HG03520 (cell line): ENCODE data around the gene KL.

Experiments used
- ATAC-seq: cut with Tn5 transposase; IDR thresholded peaks from one replicate; pipeline ENCODE4 v1.9.1; 2021; ENCODE audit warnings: mild to moderate bottlenecking, moderate library complexity; ENCODE audit not compliant: unreplicated experiment

Gene KL

DNA sequence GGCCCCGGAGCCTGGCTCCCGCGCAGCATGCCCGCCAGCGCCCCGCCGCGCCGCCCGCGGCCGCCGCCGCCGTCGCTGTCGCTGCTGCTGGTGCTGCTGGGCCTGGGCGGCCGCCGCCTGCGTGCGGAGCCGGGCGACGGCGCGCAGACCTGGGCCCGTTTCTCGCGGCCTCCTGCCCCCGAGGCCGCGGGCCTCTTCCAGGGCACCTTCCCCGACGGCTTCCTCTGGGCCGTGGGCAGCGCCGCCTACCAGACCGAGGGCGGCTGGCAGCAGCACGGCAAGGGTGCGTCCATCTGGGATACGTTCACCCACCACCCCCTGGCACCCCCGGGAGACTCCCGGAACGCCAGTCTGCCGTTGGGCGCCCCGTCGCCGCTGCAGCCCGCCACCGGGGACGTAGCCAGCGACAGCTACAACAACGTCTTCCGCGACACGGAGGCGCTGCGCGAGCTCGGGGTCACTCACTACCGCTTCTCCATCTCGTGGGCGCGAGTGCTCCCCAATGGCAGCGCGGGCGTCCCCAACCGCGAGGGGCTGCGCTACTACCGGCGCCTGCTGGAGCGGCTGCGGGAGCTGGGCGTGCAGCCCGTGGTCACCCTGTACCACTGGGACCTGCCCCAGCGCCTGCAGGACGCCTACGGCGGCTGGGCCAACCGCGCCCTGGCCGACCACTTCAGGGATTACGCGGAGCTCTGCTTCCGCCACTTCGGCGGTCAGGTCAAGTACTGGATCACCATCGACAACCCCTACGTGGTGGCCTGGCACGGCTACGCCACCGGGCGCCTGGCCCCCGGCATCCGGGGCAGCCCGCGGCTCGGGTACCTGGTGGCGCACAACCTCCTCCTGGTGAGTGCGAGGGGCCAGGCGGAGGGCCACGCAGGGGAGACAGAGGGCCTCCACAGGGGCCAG is at the start of gene KL:
Gene KL, plus strand, starts transcription at position 10 of the 909 bp plus-strand sequence. Its CDS starts 18 bp downstream, at position 28.
- ATAC-seq, result no peak

GRCh38 chr13:32967584-32968182 is 48.5 kb upstream of the KL start:
- ATAC-seq, result no peak

- ATAC-seq, result no peak
Measured at GRCh38 chr13:32968316-32968715, 47.9 kb upstream of the KL start.

DNA sequence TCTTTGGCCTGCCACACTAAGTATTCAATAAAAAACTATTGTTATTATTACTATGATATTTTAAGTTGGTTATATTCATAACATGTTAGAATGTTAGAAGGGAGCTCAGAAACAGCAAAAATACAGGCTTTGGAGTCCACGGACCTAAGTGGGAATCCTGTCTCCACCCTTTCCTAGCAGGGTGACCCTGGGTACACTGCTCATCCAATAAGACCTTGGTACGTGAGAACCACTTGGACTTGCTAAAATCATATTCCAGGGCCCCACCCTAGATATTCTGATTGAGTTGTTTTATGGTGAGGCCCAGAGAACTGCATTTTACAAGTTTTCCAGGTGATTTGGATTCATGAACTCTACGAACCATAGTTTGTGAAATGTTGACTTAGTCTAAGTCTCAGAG is 47.4 kb upstream of the KL start:
- ATAC-seq, result no peak

DNA sequence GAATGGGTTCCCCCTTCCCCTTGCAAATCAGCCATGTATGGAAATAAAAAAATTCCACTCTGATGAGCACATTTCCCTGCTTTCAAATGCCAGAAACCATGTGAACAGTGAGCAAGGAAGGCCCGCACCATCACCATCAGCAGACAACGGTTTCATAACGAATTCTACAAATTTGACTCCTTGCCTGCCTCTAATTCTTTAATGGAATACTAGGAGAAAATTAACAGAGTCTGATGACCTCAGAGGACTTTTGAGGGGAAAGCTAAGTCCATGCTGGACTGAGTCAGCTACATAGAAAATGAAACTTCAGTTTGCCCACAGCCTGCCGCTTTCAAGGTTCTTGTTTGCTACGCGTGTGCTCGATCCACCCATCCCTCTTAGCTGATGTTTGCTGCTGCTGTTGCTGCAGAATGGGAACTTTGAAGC is 46.7 kb upstream of the KL start:
- peak; percentile 67 for ATAC-seq

DNA sequence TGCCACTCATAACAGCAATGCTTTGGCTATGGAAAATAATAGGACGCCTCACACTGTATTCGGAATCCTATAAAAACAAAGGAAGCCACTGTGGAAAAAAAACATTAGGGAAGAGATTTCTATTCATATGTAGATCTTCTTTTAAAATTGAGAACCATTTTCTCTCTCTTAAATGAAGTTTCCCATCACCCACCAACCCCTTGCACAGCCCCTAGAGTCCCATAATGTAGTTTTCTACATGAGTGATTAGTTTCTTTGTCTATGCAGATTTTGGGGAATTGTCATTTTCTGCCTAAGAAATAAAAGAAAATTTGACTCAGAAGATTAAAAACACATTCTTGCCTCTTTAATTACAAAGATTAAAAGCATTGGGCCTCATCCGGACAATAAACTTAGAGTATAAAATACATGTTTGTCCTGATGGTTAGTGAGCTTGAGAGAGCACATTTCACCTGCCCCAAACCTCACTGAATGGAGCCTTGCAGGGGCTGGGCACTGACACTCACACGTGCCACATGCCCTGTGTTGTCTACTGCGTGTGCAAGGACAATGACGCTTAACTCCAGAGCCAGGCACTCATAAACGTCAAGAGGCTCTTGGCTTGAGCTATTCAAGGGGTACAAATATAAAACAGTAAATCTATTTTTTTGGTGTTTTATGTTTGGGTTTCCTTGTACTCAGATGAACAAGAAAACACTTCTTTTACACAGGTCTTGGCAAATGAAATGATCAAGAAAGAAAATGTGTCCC is 40.0 kb upstream of the KL start:
- ATAC-seq, result no peak

DNA sequence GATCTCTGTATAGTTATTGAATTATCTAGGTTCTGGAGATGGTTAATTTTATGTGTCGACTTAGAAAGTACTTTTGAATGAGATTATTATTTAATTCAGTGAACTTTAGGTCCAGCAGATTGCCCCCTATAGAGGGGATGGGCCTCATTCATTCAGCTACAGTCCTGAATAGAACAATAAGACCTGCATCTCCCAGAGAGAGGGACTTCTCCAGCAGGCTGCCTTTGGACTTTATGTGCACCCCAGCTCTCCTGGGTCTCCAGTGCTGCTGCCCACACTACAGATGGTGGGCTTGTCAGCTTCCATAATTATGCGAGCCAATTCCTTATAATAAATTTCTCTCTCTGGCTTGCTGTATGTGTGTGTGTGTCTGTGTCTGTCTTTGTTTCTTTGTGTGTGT is 39.3 kb upstream of the KL start:
- no peak for ATAC-seq

- ATAC-seq, result no peak
Measured at GRCh38 chr13:32977321-32977720, 38.9 kb upstream of the KL start.

DNA sequence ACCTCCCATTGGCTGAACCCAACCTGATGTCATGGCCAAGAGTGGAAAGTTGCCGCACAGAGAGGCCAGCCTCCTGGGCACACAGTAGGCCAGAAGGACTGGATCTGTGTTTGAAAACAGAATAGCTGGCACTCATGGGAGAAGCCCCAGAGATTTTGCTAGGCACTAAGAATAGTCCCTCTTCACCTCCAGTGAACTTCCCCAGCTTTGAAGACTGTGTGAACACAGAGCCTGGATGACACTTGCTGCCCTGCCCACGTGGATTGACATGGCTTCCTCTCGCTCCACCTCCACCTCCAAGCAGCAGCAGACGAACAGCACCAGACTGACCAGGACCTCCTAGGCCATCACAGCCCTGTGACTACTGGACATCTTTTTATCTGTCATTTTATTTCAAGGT is 37.9 kb upstream of the KL start:
- ATAC-seq, result no peak

DNA sequence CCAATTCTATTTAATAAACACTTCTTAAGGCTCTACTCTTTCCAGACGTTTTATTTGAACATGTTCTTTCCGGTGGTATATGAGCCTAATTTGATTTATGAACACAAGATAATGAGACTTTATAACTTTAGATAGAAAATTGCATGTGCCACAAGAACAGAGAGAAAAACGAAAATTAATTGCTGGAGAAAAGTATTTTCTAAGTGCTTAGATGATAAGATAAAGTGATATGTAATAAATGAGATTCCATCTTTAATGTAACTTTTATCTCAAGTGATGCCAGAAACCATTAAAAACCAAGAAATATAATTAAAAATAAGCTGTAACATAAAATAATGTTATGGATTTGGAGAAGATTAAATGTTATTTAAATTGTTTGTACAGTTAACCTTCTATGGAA is 33.2 kb upstream of the KL start:
- ATAC-seq, result no peak

DNA sequence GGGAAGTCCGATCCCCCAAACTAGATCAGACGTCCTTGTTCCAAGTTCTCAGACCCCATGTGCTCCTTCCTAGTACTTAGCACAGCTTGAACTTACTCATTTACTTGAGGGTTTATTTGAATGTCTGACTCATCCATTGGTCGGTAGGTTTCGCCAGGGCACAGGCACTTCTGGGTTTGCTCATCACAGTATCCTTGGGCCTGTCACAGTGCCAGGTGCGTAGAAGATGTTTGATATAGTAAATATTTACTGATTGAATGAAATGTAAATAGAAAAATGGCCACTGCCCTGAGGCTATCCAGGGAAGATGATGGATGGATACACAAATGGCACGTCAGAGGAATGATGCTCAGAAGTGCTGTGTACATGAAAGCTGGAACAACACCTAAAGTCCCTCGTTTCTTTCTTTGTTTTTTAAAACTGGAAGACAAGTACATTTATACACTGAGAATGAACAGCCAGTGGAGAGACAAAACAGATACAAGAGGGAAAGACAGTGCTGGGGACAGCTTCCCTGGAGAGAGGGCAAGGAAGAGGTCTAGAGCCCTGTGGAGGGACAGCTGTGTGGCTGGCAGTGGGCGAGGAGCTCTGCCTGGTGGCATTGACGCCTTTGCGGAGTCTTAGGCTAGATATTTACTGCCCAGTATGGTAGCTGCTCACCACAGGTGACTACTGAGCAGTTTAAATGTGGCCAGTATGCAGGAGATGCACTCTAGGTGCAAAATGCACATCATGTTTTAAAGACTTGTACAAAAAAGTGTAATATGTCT is 31.2 kb upstream of the KL start:
- no peak for ATAC-seq

DNA sequence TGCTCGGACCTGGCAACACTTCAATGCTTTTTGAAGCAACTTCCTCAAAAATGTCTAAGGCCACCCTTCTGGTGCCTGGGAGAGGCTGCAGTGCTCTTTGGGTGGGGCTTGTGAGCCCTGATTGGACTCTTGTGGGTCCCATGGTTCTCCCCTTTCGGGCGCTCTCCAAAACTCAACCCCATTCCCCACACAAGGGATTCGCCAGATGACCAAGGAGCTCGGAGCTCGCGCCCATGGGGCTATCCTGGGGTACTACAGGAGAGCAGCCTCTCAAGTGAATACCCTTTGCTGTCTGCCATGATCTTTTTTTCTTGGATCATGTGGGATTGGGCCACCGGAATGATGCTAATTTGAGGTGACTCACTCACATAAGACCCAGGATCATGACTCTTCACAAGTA is 29.7 kb upstream of the KL start:
- ATAC-seq, result no peak

- ATAC-seq, result no peak
Measured at GRCh38 chr13:32987462-32987861, 28.8 kb upstream of the KL start.

DNA sequence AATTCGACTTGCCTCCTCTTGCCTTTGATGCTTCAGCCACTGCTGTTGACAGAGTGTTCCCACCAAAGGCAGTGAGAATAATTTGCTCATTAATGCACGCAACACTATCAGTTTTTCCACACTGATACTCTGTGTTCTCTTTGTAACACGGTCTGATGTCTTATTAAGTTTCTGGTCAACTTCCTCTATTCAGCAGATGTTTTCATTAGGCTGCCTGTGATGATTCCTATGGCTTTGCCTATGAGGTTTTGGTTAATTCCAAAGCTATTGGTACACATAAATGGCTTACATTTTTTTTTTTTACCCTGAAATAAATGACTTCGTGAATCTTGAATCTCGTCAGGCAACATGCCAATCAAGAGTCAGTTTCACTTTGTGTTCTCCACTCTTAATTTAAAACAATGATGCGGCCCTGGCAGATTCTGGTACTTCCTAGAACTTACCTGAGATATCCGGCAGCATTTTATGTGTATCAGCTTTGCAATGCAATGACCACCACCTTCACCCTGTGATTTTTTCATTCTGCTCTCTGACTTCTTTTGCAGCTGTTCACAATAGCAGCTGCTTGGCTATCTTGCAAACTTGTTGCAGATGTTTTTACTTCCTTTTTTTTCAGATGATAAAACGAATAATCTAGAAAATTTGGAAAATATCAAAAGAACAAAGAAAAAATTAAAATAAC is 27.5 kb upstream of the KL start:
- no peak for ATAC-seq

GRCh38 chr13:32989290-32989667 is 26.9 kb upstream of the KL start:
- ATAC-seq, result no peak

DNA sequence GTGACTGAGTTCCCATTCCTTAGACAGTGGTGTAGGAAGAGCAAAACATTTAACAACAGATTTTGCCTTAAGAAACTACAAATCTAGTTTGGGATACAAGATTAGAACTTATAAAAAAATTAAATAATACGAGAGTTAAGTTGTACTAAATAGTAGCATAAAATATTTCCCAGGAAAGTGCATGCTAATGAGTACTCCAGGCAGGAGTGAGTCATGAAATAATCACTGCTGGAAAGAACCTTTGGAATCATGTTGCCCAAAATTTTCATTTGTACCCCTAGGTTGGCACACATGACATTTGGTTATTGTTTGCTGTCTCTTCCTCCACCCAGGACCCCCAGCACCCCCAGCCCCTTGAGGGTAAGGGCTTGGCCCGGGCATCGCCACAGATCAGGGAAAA is 26.3 kb upstream of the KL start:
- ATAC-seq, result no peak

- no peak for ATAC-seq
Measured at GRCh38 chr13:32993145-32993544, 23.1 kb upstream of the KL start.

- ATAC-seq, result no peak
Measured at GRCh38 chr13:32997399-32997798, 18.8 kb upstream of the KL start.

- ATAC-seq, result no peak
Measured at GRCh38 chr13:32998966-32999365, 17.3 kb upstream of the KL start.

DNA sequence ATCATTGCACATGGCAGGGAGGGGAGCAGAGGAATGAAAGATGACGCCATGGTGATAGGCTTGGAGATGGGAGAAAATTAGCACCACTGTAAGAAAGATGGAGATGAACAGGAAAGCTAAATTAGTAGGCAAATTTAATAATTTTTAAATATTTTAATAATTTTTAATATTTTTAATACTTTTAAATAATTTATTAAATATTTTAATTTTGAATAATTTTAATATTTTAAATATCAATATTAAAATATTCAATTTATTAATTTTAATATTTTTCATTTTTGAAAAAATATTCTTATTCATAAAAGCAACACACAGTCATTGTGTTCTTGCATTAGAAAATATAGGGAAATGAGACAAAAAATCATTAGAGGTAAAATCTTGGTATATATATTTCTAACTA is 15.9 kb upstream of the KL start:
- no peak for ATAC-seq
